CD14-positive monocyte (primary cell): ENCODE data around the gene IFT74. TPM values are rescaled to one million over a fixed set of nuclear protein-coding genes. Genes with fewer than 3 reads are reported as not detected.
A peak's percentile ranks its signal among the peaks of the same experiment; 100 is the strongest.

Source experiments
- DNase-seq, 3 donors: peaks; one replicate each; pipeline ENCODE4 v3.0.0-alpha.2; 2011 to 2022
- H2AFZ ChIP-seq: 2 replicates; pipeline ENCODE4 v1.6.0; 2012; ENCODE audit warnings: mild to moderate bottlenecking, low read depth, low read length, inconsistent platforms; ENCODE audit not compliant: insufficient read depth, poor library complexity, severe bottlenecking
- H3K27ac ChIP-seq, 2 donors: 1 replicate in 1 of 2; 2 replicates in 1 of 2; pipeline ENCODE4 v1.5.1; 2012 to 2013; ENCODE audit warnings: low read length in 2 of 2, control low read depth in 1 of 2, inconsistent platforms in 1 of 2, low read depth in 1 of 2, mild to moderate bottlenecking in 1 of 2
- H3K27me3 ChIP-seq, 2 donors: one replicate each; pipeline versions ENCODE4 v1.6.0 to v1.6.1; 2011 to 2013; ENCODE audit warnings: low read length in 2 of 2; ENCODE audit not compliant: control insufficient read depth in 2 of 2, insufficient read depth in 2 of 2
- H3K36me3 ChIP-seq, 2 donors: replicated peaks in 1 of 2; 1 replicate in 1 of 2; 2 replicates in 1 of 2; pipeline versions ENCODE4 v1.5.1 to v1.6.1; 2012 to 2013; ENCODE audit warnings: low read length in 2 of 2, control low read depth in 1 of 2, inconsistent platforms in 1 of 2, mild to moderate bottlenecking in 1 of 2; ENCODE audit not compliant: insufficient read depth in 2 of 2, control insufficient read depth in 1 of 2
- H3K4me1 ChIP-seq, 2 donors: 1 replicate in 1 of 2; 2 replicates in 1 of 2; pipeline versions ENCODE4 v1.5.1 to v1.6.1; 2012 to 2013; ENCODE audit warnings: low read length in 2 of 2, control low read depth in 1 of 2, inconsistent platforms in 1 of 2, mild to moderate bottlenecking in 1 of 2, moderate library complexity in 1 of 2; ENCODE audit not compliant: insufficient read depth in 2 of 2, control insufficient read depth in 1 of 2
- H3K4me2 ChIP-seq: replicated peaks from 2 replicates; pipeline ENCODE3; 2012; ENCODE audit warnings: low read length, moderate library complexity, mild to moderate bottlenecking; ENCODE audit not compliant: poor library complexity, severe bottlenecking; ENCODE audit errors: extremely low read depth
- H3K4me3 ChIP-seq, 3 experiments: fragments of 200-600 bp in 1 of 3; sonication (generic) in 1 of 3; replicated peaks in 1 of 3; 1 replicate in 2 of 3; 2 replicates in 1 of 3; pipeline ENCODE4 v1.5.1; 2011 to 2013; ENCODE audit warnings: low read length in 3 of 3, mild to moderate bottlenecking in 3 of 3, control low read depth in 2 of 3, low read depth in 2 of 3, inconsistent platforms in 1 of 3, moderate library complexity in 1 of 3
- H3K79me2 ChIP-seq: 2 replicates; pipeline ENCODE4 v1.6.0; 2012; ENCODE audit warnings: mild to moderate bottlenecking, control low read depth, inconsistent platforms, low read length, moderate library complexity; ENCODE audit not compliant: insufficient read depth
- H3K9ac ChIP-seq: 2 replicates; pipeline ENCODE4 v1.6.0; 2017; ENCODE audit warnings: low read length, mild to moderate bottlenecking; ENCODE audit not compliant: insufficient read depth, poor library complexity, severe bottlenecking
- H3K9me3 ChIP-seq, 2 donors: replicated peaks in 1 of 2; 1 replicate in 1 of 2; 2 replicates in 1 of 2; pipeline versions ENCODE4 v1.5.1 to v1.6.1; 2012 to 2013; ENCODE audit warnings: low read length in 2 of 2, control low read depth in 1 of 2; ENCODE audit not compliant: control insufficient read depth in 1 of 2, insufficient read depth in 1 of 2
- H4K20me1 ChIP-seq: 2 replicates; pipeline ENCODE4 v1.6.0; 2012; ENCODE audit warnings: mild to moderate bottlenecking, low read length, control low read depth, moderate library complexity; ENCODE audit not compliant: insufficient read depth
- H3K27ac Mint-ChIP-seq, 7 donors: one replicate each; pipeline ENCODE4 v1.8.0; 2020; ENCODE audit warnings: mild to moderate bottlenecking in 7 of 7, mixed read lengths in 7 of 7, moderate library complexity in 6 of 7, inconsistent platforms in 2 of 7
- H3K27me3 Mint-ChIP-seq, 3 donors: one replicate each; pipeline ENCODE4 v1.8.0; 2021 to 2022; ENCODE audit warnings: low read depth in 3 of 3, mild to moderate bottlenecking in 3 of 3, mixed read lengths in 3 of 3, moderate library complexity in 3 of 3, inconsistent platforms in 1 of 3
- H3K36me3 Mint-ChIP-seq, 2 donors: one replicate each; pipeline ENCODE4 v1.8.0; 2020; ENCODE audit warnings: mixed read lengths in 2 of 2, inconsistent platforms in 1 of 2, mild to moderate bottlenecking in 1 of 2
- H3K4me1 Mint-ChIP-seq: one replicate; pipeline ENCODE4 v1.8.0; 2020; ENCODE audit warnings: mild to moderate bottlenecking, mixed read lengths
- H3K4me3 Mint-ChIP-seq, 2 donors: one replicate each; pipeline ENCODE4 v1.8.0; 2020; ENCODE audit warnings: mild to moderate bottlenecking in 2 of 2, mixed read lengths in 2 of 2, moderate library complexity in 1 of 2
- H3K9me3 Mint-ChIP-seq, 7 donors: one replicate each; pipeline ENCODE4 v1.8.0; 2020 to 2022; ENCODE audit warnings: mixed read lengths in 7 of 7, mild to moderate bottlenecking in 6 of 7, moderate library complexity in 6 of 7, inconsistent platforms in 2 of 7
- CTCF ChIP-seq: fragments of 200-600 bp; IDR thresholded peaks from one replicate; pipeline ENCODE4 v1.8.0; 2022; ENCODE audit warnings: antibody characterized with exemption, mild to moderate bottlenecking
- WGBS: methylation state at CpG from one replicate; pipeline ENCODE4 v1.1.5; 2013; ENCODE audit warnings: missing lambda C conversion rate; ENCODE audit not compliant: insufficient coverage; 5-methylcytosine and 5-hydroxymethylcytosine counted together
- intact Hi-C, 2 donors: fragments of 100-400 bp; cut with micrococcal nuclease; formaldehyde crosslinking; loops; one replicate each; pipeline versions ENCODE4 v1.15.0 to v1.15.1; 2023
- polyA plus RNA-seq, 3 donors: library from polyadenylated mRNA; depleted of rRNA in 1 of 3; unstranded in 2 of 3; stranded (reverse) in 1 of 3; fragments of 300-500 nt in 2 of 3; fragments of >200 nt in 1 of 3; fragmentation: Illumina TruSeq in 2 of 3; gene quantifications; 1 replicate in 2 of 3; 2 replicates in 1 of 3; pipeline ENCODE4 v1.2.3, GENCODE V29; 2012 to 2021

Gene IFT74
- polyA plus RNA-seq, 3 donors: 2.6 to 6.0 (median 3.7) TPM

DNA sequence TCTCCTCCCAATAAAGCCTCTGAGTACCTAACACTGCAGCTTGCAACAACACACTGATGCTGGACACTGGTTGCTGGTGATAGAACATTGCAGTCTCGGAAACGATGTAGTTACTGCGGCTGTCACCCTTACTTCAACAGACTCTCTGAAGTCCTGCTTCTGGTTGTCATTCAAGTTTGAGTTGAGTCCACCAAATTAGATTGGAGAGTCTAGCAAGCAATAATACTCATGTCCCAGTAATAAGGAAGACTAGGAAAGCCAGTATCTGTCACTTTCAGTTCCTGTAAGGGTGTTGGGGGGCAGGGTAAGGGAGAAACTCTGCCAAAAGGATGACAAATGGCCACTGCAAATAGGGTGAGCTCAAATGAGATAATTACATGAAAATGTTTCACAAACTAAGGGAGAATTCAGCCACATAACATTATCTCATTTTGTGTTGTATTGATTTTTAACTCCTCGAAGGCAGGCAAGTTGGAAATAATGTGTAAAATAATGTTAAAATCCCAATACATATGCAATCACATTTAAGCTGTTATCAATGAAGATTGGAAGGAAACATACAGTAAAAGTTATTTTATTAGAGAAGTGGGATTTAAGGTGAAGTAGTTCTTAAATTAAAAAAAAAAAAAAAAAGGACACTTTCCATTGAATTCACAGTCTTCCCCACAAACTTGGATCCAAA lies 849 bp upstream of the IFT74 start:
- Histone ChIP-seq H3K27ac (peak overlapping the region; percentile 62 to 96), H3K36me3 (no peaks in the 10 kb centered on the region), H3K9ac (peak overlapping the region; percentile 82), H2AFZ (peak overlapping the region; percentile 94), H3K9me3 (no peaks in the 10 kb centered on the region), H3K4me2 (peak overlapping the region; percentile 91), H3K27me3 (no peaks in the 10 kb centered on the region), H4K20me1 (no peaks in the 10 kb centered on the region), H3K4me3 (peak overlapping the region; percentile 67 to 97 (median 91)), H3K4me1 (peaks cover 28 to 34% of the 10 kb centered on the region in 2 donors), H3K79me2 (peaks cover 8% of the 10 kb centered on the region)
- TF ChIP-seq CTCF: no peak
- no CpG with 5 or more reads among the region's 4 CpGs for WGBS
- Mint-ChIP-seq H3K27ac (peak overlapping the region; percentile 91 to 97 (median 96)), H3K9me3 (peaks cover 0 to 2% (median 0%) of the 10 kb centered on the region in 7 donors), H3K4me1 (peaks cover 28% of the 10 kb centered on the region), H3K4me3 (peak overlapping the region; percentile 83 to 96), H3K27me3 (no peaks in the 10 kb centered on the region), H3K36me3 (no peaks in the 10 kb centered on the region)
- intact Hi-C loops: no loop called here
- DNase-seq: peak; percentile 50 to 72 (median 53)

- no peaks in the 10 kb centered on the region for H3K36me3 ChIP-seq
- intact Hi-C loops: no loop called here
- Mint-ChIP-seq H3K36me3 (no peaks in the 10 kb centered on the region), H3K27ac (peak overlapping the region; percentile 91 to 97 (median 96)), H3K9me3 (peaks cover 0 to 2% (median 0%) of the 10 kb centered on the region in 7 donors), H3K4me3 (peak overlapping the region; percentile 83 to 96), H3K4me1 (peaks cover 28% of the 10 kb centered on the region), H3K27me3 (no peaks in the 10 kb centered on the region)
- 48% methylated on average over 2 of the region's 6 CpGs for WGBS
- peaks cover 8% of the 10 kb centered on the region for H3K79me2 ChIP-seq
- H4K20me1 ChIP-seq: no peaks in the 10 kb centered on the region
- no peak for DNase-seq
- H3K4me3 ChIP-seq: peak overlapping the region; percentile 67 to 97 (median 91)
- no peaks in the 10 kb centered on the region for H3K27me3 ChIP-seq
- peak overlapping the region; percentile 82 for H3K9ac ChIP-seq
- peak overlapping the region; percentile 62 to 96 for H3K27ac ChIP-seq
- H3K4me1 ChIP-seq: peaks cover 28 to 34% of the 10 kb centered on the region in 2 donors
- peak overlapping the region; percentile 91 for H3K4me2 ChIP-seq
- no peaks in the 10 kb centered on the region for H3K9me3 ChIP-seq
- no peak for TF ChIP-seq CTCF
- peak overlapping the region; percentile 94 for H2AFZ ChIP-seq
These were observed 635 bp downstream of the IFT74 start for GRCh38 chr9:26956860-26957233.
